GM10248 (cell line): ENCODE data around the gene ZBTB32.

Source experiments
- CTCF ChIA-PET: fragments of 300-600 bp; sonication (Branson Sonifier 250); formaldehyde crosslinking; extraction: SDS; loops from one replicate; lab custom pipeline; 2021; ENCODE audit warnings: antibody characterized with exemption; lab: Yijun Ruan, JAX
- POLR2A ChIA-PET: fragments of 350-650 bp; sonication (Branson Sonifier 250); formaldehyde crosslinking; extraction: SDS; loops from one replicate; lab custom pipeline; 2020; ENCODE audit warnings: antibody characterized with exemption; lab: Yijun Ruan, JAX
- DNase-seq: peaks from one replicate; pipeline ENCODE4 v3.0.0; 2012; ENCODE audit errors: extremely low spot score
- CTCF ChIP-seq: IDR thresholded peaks from 2 replicates; pipeline ENCODE4 v1.5.1; 2012; ENCODE audit warnings: mild to moderate bottlenecking, low read depth; ENCODE audit errors: extremely low read depth, missing control alignments, control extremely low read depth

ZBTB32 gene

DNA sequence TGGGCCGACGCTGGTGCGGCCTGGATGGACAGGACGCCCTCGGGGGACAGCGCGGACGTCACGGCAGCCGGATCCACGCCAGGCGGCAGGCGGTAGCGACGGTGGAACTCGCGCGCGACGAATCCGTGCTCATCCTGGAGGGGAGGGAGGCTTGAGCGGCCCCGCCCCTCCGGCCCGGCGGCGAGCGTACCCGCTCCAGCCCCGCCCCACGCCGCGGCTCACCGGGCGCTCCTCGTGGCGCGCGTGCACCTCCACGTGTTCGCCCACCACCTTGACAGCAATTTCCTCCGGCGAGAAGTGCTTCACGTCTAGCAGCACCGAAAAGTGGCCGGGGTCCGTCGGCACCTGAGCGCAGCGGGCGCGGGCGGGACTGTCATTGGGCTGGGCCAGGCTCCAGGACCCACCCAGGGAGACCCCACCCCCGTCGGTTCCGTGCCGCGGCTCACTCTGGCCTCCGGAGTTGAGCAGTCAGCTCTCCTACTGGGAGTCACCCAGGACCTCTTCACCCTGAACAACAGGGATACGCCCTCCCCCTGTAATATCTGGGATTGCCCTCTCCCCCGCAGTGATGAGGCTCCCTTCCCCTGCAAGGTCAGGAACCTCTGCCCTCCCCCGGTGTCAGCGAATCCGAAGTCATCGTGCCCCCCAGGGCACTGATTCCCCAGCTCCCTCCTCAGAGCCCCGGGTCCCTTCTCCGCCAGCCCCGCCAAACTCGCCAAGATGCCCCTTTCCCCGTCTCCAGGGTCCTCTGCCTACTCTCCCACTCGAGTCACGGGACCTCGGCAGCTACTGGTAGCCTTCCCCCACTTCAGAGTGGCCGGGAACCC lies 51.4 kb downstream of the ZBTB32 start:
- DNase-seq, result peak; percentile 20
- ChIA-PET POLR2A (no interaction called here), CTCF (no interaction called here)
- TF ChIP-seq CTCF, result no peak

- ChIA-PET POLR2A (interaction anchor here (1.3 kb wide), 1 partner anchor 8 kb away, joined by 5 read pairs; the partner anchor contains the start of gene LIN37), CTCF (no interaction called here)
- TF ChIP-seq CTCF, result no peak
- DNase-seq, result no peak
These were observed 52.2 kb downstream of the ZBTB32 start, which contains the start of gene HSPB6 for GRCh38 chr19:35756377-35757230. Gene HSPB6, minus strand, starts transcription at chr19:35757029. Its CDS starts 21 bp downstream, at chr19:35757008.

GRCh38 chr19:35757231-35757748 lies 52.9 kb downstream of the ZBTB32 start:
- peak; percentile 25 for DNase-seq
- TF ChIP-seq CTCF, result no peak
- CTCF ChIA-PET, result no interaction called here
- POLR2A ChIA-PET, result interaction anchor here (1.3 kb wide), 1 partner anchor 9 kb away, joined by 5 read pairs; the partner anchor contains the start of gene LIN37

DNA sequence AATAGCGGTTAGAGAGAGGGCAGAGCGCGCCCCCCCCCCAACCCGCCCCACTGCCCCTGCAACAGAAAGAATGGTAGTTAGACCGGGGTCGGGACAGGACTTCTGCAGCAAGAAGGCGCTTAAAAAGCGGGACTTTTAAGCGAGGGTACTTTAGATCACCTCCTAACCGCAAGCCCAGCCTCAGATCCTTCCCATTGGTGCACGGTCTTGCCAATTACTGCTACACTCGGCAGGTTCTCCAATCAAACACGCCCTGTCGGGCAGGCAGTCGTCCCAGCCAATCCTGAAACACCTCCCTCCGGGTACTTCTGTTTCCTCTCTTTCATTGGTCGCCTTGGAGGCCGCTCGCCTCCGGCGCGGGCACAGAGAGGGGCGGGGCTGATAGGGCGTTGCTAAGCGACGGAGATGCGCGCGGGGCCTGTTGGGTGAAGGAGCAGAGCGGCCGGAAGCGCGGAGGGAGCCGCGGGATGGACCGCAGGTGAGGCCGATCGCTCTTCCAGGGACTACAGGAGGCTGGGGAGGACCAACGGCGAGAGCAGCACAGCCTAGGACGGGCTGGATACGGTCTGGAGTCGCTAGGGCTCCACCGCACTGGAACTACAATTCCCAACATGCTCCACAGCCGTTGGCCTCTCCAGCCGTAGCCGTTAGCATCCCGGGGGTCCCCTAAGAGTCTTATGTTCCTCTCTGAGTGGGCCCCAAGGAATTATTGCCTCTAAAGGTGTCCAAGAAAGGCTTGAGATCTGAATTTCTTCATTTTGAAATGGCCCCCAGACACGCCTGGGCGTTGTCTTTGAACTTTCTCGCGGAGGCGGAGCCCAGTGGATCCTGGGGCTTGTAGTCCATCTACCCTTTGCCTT lies 53.6 kb downstream of the ZBTB32 start, which contains the start of gene PROSER3:
Gene PROSER3 (plus strand): TSS at position 428 of the 860 bp plus-strand sequence. CDS start 40 bp downstream, at position 468.
- DNase-seq, result peak; percentile 99
- ChIA-PET POLR2A (no interaction called here), CTCF (no interaction called here)
- no peak for TF ChIP-seq CTCF

DNA sequence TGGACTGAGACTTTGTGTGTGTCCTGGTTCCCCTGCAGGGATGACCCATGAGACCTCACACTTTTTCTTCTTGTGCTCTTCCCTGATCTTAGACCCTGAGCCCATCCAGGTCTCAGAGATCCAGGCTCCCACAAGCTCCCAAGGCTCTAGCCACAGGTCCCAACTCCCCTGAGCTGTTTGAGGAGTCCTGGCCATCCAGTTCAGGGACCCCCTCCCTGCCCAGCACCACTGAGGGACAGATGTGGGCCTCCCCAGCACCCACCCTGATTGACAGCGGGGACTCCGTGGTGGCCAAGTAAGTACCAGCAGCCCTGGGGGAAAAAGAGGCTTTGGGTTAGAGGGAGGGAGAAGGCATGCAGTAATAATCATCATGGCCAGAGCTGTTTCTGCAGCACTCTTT lies 55.3 kb downstream of the ZBTB32 start:
- CTCF ChIA-PET, result interaction anchor here (1.4 kb wide), 1 partner anchor 15 kb away, joined by 3 read pairs; the partner anchor contains the start of genes PSENEN and U2AF1L4
- POLR2A ChIA-PET, result no interaction called here
- TF ChIP-seq CTCF, result no peak
- no peak for DNase-seq
